Trophoblast cell (in vitro differentiated cells and primary cell): Measurements from ENCODE around the gene TIMD4.

Experiments used
- DNase-seq, 2 donors: peaks; one replicate each; pipeline ENCODE4 v3.0.0-alpha.2; 2016
- H2AFZ ChIP-seq: 2 replicates; pipeline ENCODE4 v1.6.1; 2013; ENCODE audit warnings: low read length, moderate library complexity, mild to moderate bottlenecking; ENCODE audit not compliant: insufficient read depth, poor library complexity
- H2AK5ac ChIP-seq: 2 replicates; pipeline ENCODE4 v1.6.1; 2013; ENCODE audit warnings: mild to moderate bottlenecking, low read length
- H2BK120ac ChIP-seq: 2 replicates; pipeline ENCODE4 v1.6.1; 2013; ENCODE audit warnings: low read length, mild to moderate bottlenecking, moderate library complexity; ENCODE audit not compliant: insufficient read depth, poor library complexity
- H2BK12ac ChIP-seq: 2 replicates; pipeline ENCODE4 v1.6.1; 2013; ENCODE audit warnings: mild to moderate bottlenecking, low read length, moderate library complexity
- H2BK5ac ChIP-seq: 2 replicates; pipeline ENCODE4 v1.6.1; 2013; ENCODE audit warnings: low read length, low read depth, moderate library complexity, mild to moderate bottlenecking; ENCODE audit not compliant: poor library complexity
- H3K14ac ChIP-seq: 2 replicates; pipeline ENCODE4 v1.6.1; 2013; ENCODE audit warnings: mild to moderate bottlenecking, low read length
- H3K18ac ChIP-seq: 2 replicates; pipeline ENCODE4 v1.6.1; 2013; ENCODE audit warnings: mild to moderate bottlenecking, low read length
- H3K23ac ChIP-seq: 2 replicates; pipeline ENCODE4 v1.6.1; 2013; ENCODE audit warnings: low read length
- H3K27ac ChIP-seq: 2 replicates; pipeline ENCODE4 v1.5.1; 2013; ENCODE audit warnings: low read depth, mild to moderate bottlenecking, inconsistent platforms, low read length, moderate library complexity
- H3K27me3 ChIP-seq: 2 replicates; pipeline ENCODE4 v1.6.1; 2013; ENCODE audit warnings: inconsistent platforms, mild to moderate bottlenecking, low read length, moderate library complexity; ENCODE audit not compliant: insufficient read depth
- H3K36me3 ChIP-seq, 2 experiments: 1 replicate in 1 of 2; 2 replicates in 1 of 2; pipeline ENCODE4 v1.6.1; 2013; ENCODE audit warnings: low read length in 2 of 2, mild to moderate bottlenecking in 2 of 2, moderate library complexity in 1 of 2; ENCODE audit not compliant: insufficient read depth in 2 of 2, control insufficient read depth in 1 of 2
- H3K4ac ChIP-seq: 2 replicates; pipeline ENCODE4 v1.6.1; 2013; ENCODE audit warnings: low read depth, mild to moderate bottlenecking, low read length, moderate library complexity
- H3K4me1 ChIP-seq, 2 experiments: 1 replicate in 1 of 2; 2 replicates in 1 of 2; pipeline ENCODE4 v1.6.1; 2013; ENCODE audit warnings: low read length in 2 of 2, mild to moderate bottlenecking in 2 of 2, moderate library complexity in 1 of 2; ENCODE audit not compliant: insufficient read depth in 2 of 2, control insufficient read depth in 1 of 2
- H3K4me2 ChIP-seq: 2 replicates; pipeline ENCODE4 v1.6.1; 2013; ENCODE audit warnings: inconsistent platforms, mild to moderate bottlenecking, low read length, moderate library complexity
- H3K4me3 ChIP-seq: 2 replicates; pipeline ENCODE4 v1.5.1; 2013; ENCODE audit warnings: mild to moderate bottlenecking, low read depth, low read length, inconsistent platforms
- H3K79me1 ChIP-seq: one replicate; pipeline ENCODE4 v1.6.1; 2013; ENCODE audit warnings: low read length
- H3K79me2 ChIP-seq: 2 replicates; pipeline ENCODE4 v1.6.1; 2013; ENCODE audit warnings: low read length, mild to moderate bottlenecking; ENCODE audit not compliant: control insufficient read depth, insufficient read depth, poor library complexity
- H3K9ac ChIP-seq: 2 replicates; pipeline ENCODE4 v1.6.1; 2013; ENCODE audit warnings: mild to moderate bottlenecking, low read length
- H3K9me3 ChIP-seq: 2 replicates; pipeline ENCODE4 v1.6.1; 2013; ENCODE audit warnings: low read depth, mild to moderate bottlenecking, control low read depth, inconsistent platforms, low read length; ENCODE audit not compliant: insufficient read depth
- H4K12ac ChIP-seq: 2 replicates; pipeline ENCODE4 v1.6.1; 2013; ENCODE audit warnings: low read depth, mild to moderate bottlenecking, low read length, moderate library complexity
- H4K8ac ChIP-seq: 2 replicates; pipeline ENCODE4 v1.6.1; 2013; ENCODE audit warnings: low read depth, mild to moderate bottlenecking, low read length, moderate library complexity
- H4K91ac ChIP-seq: one replicate; pipeline ENCODE4 v1.6.1; 2013; ENCODE audit warnings: low read depth, mild to moderate bottlenecking, low read length, moderate library complexity
- WGBS: extraction: QIAGEN DNeasy Blood & Tissue Kit; methylation state at CpG from one replicate; pipeline ENCODE4 v1.1.7; 2013; ENCODE audit warnings: missing lambda C conversion rate; ENCODE audit not compliant: insufficient read length, insufficient coverage; ENCODE audit errors: extremely low coverage; 5-methylcytosine and 5-hydroxymethylcytosine counted together

The TIMD4 gene

GRCh38 chr5:156896546-156896945 is 66.5 kb downstream of the TIMD4 start:
- no peak overlapping the region for H3K23ac ChIP-seq
- H2BK5ac ChIP-seq, result no peak overlapping the region
- H2AK5ac ChIP-seq, result no peak overlapping the region
- H2BK120ac ChIP-seq, result no peak overlapping the region
- H3K4me1 ChIP-seq, result no peaks in the 10 kb centered on the region
- H3K4ac ChIP-seq, result no peak overlapping the region
- no peak overlapping the region for H2AFZ ChIP-seq
- H3K14ac ChIP-seq, result no peak overlapping the region
- no peaks in the 10 kb centered on the region for H3K9me3 ChIP-seq
- WGBS, result no CpG with 5 or more reads among the region's 7 CpGs
- H3K27ac ChIP-seq, result no peak overlapping the region
- no peak overlapping the region for H4K12ac ChIP-seq
- no peaks in the 10 kb centered on the region for H3K79me2 ChIP-seq
- H3K79me1 ChIP-seq, result no peaks in the 10 kb centered on the region
- H4K8ac ChIP-seq, result no peak overlapping the region
- peak in 1 of 2 donors; percentile 2 for DNase-seq
- no peak overlapping the region for H4K91ac ChIP-seq
- H3K4me3 ChIP-seq, result no peak overlapping the region
- H3K9ac ChIP-seq, result no peak overlapping the region
- H3K27me3 ChIP-seq, result no peaks in the 10 kb centered on the region
- H3K18ac ChIP-seq, result no peak overlapping the region
- H3K36me3 ChIP-seq, result no peaks in the 10 kb centered on the region
- no peak overlapping the region for H2BK12ac ChIP-seq
- no peak overlapping the region for H3K4me2 ChIP-seq

GRCh38 chr5:156893517-156893916 is 69.5 kb downstream of the TIMD4 start:
- Histone ChIP-seq H3K79me1 (no peaks in the 10 kb centered on the region), H2BK120ac (no peak overlapping the region), H2AK5ac (no peak overlapping the region), H4K12ac (no peak overlapping the region), H2BK12ac (no peak overlapping the region), H3K27me3 (no peaks in the 10 kb centered on the region), H3K4me3 (no peak overlapping the region), H3K23ac (peak overlapping the region; percentile 22), H3K36me3 (no peaks in the 10 kb centered on the region), H3K14ac (no peak overlapping the region), H3K4me1 (no peaks in the 10 kb centered on the region), H4K91ac (no peak overlapping the region), H3K79me2 (no peaks in the 10 kb centered on the region), H4K8ac (no peak overlapping the region), H3K9me3 (no peaks in the 10 kb centered on the region), H2BK5ac (no peak overlapping the region), H3K18ac (no peak overlapping the region), H3K27ac (no peak overlapping the region), H3K9ac (no peak overlapping the region), H3K4ac (no peak overlapping the region), H2AFZ (no peak overlapping the region), H3K4me2 (no peak overlapping the region)
- DNase-seq, result no peak
- WGBS, result no CpG with 5 or more reads among the region's 1 CpG

DNA sequence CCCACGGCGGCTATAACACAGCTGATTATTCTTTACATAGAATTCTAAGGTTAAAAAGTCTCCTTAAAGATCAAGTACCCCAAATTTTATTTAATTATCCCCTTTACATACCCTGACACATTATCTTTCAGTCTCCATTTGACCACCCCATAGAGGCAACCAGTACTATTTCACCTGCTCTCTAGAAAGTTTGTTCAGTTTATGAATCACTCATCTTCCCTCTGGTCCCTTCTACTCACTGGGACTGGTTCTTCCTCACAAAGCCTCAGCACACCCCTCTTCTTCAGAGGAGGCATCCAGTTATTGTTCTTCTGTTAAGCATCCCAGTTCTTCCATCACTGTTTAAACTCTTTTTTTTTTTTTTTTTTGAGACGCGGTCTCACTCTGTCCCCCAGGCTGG is 70.2 kb downstream of the TIMD4 start:
- no peak overlapping the region for H4K91ac ChIP-seq
- H3K36me3 ChIP-seq, result no peaks in the 10 kb centered on the region
- H3K14ac ChIP-seq, result no peak overlapping the region
- H3K4ac ChIP-seq, result no peak overlapping the region
- H2BK120ac ChIP-seq, result no peak overlapping the region
- H2AK5ac ChIP-seq, result no peak overlapping the region
- H3K9me3 ChIP-seq, result no peaks in the 10 kb centered on the region
- no peak overlapping the region for H2BK12ac ChIP-seq
- no peak overlapping the region for H2BK5ac ChIP-seq
- no peaks in the 10 kb centered on the region for H3K79me1 ChIP-seq
- H4K8ac ChIP-seq, result no peak overlapping the region
- no CpG with 5 or more reads among the region's 4 CpGs for WGBS
- H3K9ac ChIP-seq, result no peak overlapping the region
- H3K4me2 ChIP-seq, result no peak overlapping the region
- H3K27ac ChIP-seq, result no peak overlapping the region
- H3K18ac ChIP-seq, result no peak overlapping the region
- no peaks in the 10 kb centered on the region for H3K79me2 ChIP-seq
- H2AFZ ChIP-seq, result no peak overlapping the region
- no peaks in the 10 kb centered on the region for H3K27me3 ChIP-seq
- no peaks in the 10 kb centered on the region for H3K4me1 ChIP-seq
- H4K12ac ChIP-seq, result no peak overlapping the region
- no peak for DNase-seq
- H3K4me3 ChIP-seq, result no peak overlapping the region
- no peak overlapping the region for H3K23ac ChIP-seq

DNA sequence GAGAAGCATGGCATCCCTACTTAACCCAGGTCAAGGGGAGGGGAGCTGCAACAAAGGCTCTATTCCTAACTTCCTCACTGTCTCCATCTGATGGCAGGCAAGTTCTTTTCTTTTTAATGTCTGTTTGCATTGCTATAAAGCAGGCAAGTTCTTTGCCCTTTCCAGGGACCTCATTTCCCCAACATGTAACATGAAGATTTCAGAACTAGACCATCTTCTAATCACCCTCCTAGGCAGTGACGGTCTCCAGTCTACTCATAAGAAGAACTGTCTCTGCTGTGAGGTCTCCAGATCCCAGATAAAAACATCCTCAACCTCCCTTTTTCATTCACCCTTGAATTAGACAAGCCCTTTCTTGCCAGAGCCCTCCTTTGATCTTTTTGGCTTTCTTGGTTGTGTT is 70.8 kb downstream of the TIMD4 start:
- H3K79me1 ChIP-seq, result no peaks in the 10 kb centered on the region
- H2AFZ ChIP-seq, result no peak overlapping the region
- no peak overlapping the region for H3K4me2 ChIP-seq
- no peaks in the 10 kb centered on the region for H3K36me3 ChIP-seq
- no peak overlapping the region for H3K18ac ChIP-seq
- no peaks in the 10 kb centered on the region for H3K9me3 ChIP-seq
- H3K14ac ChIP-seq, result no peak overlapping the region
- no peak overlapping the region for H4K8ac ChIP-seq
- no peak overlapping the region for H2AK5ac ChIP-seq
- no peaks in the 10 kb centered on the region for H3K79me2 ChIP-seq
- H3K27me3 ChIP-seq, result no peaks in the 10 kb centered on the region
- H3K4me1 ChIP-seq, result no peaks in the 10 kb centered on the region
- no peak overlapping the region for H3K23ac ChIP-seq
- H4K12ac ChIP-seq, result no peak overlapping the region
- no peak overlapping the region for H3K4ac ChIP-seq
- no CpG with 5 or more reads among the region's 1 CpG for WGBS
- no peak overlapping the region for H3K4me3 ChIP-seq
- H2BK5ac ChIP-seq, result no peak overlapping the region
- no peak for DNase-seq
- H3K27ac ChIP-seq, result no peak overlapping the region
- no peak overlapping the region for H2BK12ac ChIP-seq
- H3K9ac ChIP-seq, result no peak overlapping the region
- H4K91ac ChIP-seq, result no peak overlapping the region
- H2BK120ac ChIP-seq, result no peak overlapping the region
